CD4-positive, alpha-beta T cell treated with Interleukin-6 for 4 hours (primary cell): ENCODE data around the gene SLC6A9.

ENCODE experiments used
- DNase-seq: peaks from one replicate; pipeline ENCODE4 v3.0.0-alpha.2; 2020; ENCODE audit warnings: mixed read lengths

The SLC6A9 gene

DNA sequence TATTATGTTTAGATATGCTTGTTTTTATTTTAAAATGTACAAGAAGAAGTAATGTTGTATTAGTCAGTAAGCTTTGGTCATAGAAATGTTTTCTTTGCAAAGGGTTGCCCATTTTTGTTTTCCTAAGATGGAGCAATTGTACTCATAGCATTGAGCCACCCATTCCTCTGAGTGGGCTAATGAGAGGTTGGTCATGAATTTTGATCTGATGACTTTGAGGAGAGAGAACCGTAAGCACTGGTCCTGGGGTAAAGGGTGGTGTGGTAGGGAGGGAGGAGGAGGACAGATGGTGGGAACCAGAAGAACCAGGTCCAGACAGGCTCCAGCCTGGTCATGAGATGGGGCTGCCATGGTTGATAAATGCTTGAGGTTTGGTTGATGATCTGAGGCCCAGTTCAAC, 15.9 kb upstream of the SLC6A9 start:
- DNase-seq, result no peak

DNA sequence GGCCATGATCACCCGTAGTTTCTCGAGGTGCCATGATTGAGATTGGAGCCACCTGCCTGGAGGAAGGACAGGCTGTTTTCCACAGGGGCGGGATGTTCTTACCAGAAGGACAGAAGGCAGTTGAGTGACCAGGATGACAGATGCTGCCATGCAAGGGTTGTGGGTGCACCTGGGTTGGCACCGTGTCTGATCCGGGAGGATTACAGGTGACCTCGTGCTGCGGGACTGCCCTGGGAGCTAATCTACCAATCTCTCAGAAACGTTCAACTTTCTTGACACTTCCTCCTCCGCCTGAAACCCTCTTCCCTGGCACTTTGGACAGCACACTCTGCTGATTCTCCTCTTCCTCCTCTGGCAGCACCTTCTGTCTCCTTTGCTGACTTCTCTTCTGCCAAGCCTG, 13.8 kb upstream of the SLC6A9 start:
- DNase-seq, result no peak

GRCh38 chr1:44044071-44044801, 13.0 kb upstream of the SLC6A9 start:
- no peak for DNase-seq

GRCh38 chr1:44043176-44044070, 12.2 kb upstream of the SLC6A9 start:
- no peak for DNase-seq

DNA sequence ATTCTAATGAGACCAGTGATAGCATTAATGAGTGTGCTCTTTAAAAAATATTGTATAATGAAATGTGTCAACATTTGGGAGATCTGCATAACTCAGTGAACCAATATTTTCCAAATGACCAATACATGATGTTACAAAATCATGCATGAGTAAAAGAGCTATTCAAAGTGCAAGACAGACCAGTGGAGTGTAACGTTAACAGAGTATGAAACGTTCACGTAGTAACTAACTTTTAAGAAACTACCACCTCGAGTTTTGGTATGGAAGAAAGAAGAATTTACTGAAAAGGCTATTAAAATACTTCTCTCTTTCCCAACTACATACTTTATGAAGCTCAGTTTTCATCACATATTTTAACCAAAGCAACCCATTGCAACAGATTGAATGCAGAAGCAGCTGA, 9.6 kb upstream of the SLC6A9 start:
- no peak for DNase-seq

- no peak for DNase-seq
Observed at GRCh38 chr1:44040418-44040817, 9.2 kb upstream of the SLC6A9 start.

GRCh38 chr1:44038876-44039657, 7.8 kb upstream of the SLC6A9 start:
- DNase-seq, result no peak

- no peak for DNase-seq
Observed at GRCh38 chr1:44037154-44037553, 5.9 kb upstream of the SLC6A9 start.

DNA sequence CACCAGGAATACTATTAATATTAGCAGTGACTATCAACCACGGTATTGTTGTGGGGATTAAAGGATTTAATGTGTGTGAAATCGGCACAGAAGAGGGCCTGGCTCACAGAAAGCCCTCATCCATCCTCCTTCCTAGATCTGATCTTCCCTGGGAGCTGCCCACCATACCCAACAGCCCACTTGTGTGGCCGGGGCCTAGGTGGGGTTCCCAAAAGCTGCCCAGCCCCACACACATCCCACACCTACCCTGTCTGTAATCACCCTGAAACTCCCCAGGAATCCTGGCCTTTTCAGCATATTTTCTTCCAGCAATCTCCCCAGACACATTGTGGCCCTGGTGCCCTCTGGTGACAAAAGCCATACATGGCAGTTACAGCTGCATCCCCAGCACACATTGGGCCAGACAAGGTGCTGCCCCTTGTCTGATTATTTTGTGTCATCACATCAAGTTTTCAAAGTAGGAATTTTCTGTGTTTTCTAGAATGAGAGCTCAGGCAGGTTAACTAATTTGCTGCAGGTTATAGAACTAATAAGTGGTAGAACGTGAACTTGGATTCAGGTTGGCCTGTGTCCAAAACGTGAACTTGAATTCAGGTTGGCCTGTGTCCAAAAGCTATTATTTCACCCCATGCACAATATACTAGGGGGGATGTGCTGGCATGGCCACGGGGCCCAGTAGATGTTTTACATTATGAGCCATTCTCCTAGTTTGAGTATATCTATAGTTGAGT, 5.3 kb upstream of the SLC6A9 start:
- DNase-seq, result peak; percentile 76

- no peak for DNase-seq
Observed at GRCh38 chr1:44035726-44036408, 4.6 kb upstream of the SLC6A9 start.

- no peak for DNase-seq
Observed at GRCh38 chr1:44034976-44035716, 3.9 kb upstream of the SLC6A9 start.

GRCh38 chr1:44034423-44034822, 3.2 kb upstream of the SLC6A9 start:
- DNase-seq, result no peak

DNA sequence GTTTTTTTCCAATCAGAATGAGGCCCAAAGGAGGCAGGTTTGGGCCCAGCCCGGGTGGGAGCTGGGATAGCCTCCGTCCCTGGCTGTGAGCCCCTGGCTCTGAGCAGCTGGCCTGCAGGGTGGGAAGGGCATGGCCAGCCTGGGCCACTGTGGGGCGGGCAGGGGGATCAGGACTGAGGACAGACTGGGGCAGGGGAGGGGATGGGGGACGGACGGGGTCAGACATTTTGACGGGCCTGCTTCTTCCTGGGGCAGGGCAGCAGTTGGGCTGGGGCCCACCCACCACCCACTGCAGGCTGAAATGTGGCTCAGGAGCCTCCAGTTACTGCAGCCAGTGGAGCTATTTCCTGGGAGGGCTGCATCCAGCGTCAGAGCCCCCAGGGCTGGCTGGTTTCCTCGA, 2.5 kb upstream of the SLC6A9 start:
- no peak for DNase-seq

DNA sequence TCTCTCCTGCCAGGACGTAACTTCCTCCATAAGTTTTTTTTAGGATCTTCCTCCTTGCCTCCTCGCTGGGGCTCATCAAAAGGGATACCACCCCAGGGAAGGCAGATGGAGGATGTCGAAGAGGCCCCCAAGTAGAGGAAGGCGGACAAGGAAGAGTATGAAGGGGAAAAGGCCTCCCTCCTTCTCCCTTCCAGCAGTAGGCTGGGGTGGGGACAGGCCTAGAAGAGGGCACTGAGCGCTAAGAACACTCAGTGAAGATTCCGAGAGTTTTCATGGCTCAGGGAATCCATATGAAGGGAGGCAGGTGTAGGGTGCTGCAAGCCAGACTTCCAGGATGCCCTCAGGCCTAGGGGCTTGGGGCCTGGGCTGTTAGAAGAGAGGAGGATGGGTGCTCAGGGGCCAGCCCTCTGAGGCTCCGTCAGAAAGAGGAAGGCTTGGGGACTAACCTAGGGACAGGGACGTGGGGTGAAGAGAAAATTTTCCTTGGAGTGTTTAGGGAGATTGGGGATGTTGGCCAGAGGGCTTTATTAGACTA, 1.8 kb upstream of the SLC6A9 start:
- DNase-seq, result no peak

DNA sequence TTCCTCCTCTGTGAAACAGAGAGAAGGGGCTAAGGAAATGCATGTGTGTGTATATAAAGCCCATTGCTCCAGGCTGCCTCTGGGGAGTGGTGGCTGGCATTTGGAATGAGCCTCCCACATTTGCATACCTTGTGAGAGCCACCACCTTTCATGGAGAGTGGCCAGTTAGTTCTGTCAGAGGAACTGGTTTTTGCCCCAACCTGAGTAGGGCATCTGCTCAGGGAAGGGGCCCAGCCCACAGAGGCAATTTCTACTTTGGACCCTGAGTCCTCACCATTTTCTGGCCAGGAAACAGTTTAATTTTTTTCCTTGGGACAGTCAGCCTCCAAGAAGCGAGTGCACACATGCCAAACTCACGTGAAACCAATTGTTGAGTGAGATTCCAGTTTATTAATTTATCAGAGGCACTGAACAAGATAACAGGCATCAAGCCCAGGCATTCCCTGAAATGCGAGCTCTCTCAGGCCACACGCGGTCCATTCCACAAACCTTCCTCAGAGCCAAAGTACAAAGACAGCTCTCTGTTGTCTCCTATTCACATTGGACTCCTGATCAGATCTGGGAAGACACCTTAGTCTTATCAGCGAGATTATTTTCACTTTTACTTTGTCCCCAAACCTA, 1.0 kb upstream of the SLC6A9 start:
- DNase-seq, result no peak

GRCh38 chr1:44030605-44031251, 534 bp downstream of the SLC6A9 start:
- DNase-seq, result peak; percentile 76

DNA sequence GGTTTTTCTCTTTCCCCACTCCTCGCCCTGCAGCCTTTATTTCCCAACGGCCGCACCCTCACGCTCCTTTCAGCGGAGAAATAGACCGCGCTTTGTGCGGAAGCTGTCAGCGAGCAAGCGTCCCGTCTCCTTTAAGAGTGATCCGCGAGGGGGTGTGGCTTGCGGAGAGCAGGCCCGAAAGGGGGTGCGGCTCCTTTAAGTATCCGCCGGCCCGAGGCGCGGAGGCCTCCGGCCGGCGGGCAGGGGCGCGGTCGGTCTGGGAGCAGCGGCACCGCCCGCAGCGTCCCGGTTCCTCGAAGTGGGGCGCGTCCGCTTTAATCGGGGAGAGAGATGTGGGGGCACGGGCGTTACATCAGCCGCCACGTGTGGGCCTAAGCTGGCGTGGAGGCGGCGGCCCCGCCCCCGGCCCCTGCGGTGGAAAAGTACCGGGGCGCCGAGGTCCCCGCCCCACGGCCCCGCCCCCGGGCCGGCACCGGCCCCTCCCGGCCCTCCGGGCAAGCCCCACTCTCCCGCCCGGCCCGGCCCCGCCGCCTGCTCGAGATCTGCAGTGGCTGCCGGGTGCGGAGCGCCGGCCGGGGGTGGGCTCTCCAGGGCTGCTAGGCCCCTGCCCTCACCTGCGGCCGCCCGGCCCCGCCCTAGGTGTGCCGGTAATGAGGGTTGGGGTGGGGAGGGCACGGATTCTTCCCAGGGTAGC, 1.2 kb downstream of the SLC6A9 start:
- peak; percentile 93 for DNase-seq

DNA sequence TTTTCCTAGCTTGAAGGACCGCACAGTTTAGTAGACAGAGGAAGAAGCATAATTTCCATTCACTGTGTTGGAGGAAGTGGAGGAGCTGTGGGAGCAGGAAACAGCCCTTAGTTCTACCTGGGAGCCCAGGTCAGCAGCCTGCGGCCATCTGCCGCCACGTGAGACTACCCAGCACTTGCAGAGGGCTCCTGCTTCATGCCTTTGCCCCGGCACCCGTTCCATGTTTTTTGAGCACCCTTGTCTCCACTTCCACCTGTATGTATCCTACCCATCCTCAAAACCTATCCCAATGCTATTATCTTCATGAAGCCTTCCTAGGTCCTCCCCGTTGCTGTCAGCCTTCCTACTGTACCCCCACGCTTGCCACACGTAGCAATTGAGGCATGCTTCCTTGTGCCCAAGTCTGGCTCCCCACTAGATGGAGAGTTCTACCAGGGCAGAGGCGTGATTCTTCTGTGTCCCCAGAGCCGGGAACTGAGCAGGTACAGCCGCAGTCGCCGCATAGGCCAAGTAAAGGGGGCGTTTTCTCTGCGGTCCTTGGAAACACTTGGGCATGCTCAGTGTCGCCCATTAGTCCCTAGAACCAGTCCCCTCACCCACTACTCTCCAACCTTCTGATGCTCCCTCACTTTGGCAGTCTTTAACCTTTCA, 1.9 kb downstream of the SLC6A9 start:
- DNase-seq, result no peak

GRCh38 chr1:44027320-44027719, 3.9 kb downstream of the SLC6A9 start:
- no peak for DNase-seq
